ENCODE results near the gene LLGL2. TPM values are rescaled to one million over a fixed set of nuclear protein-coding genes. Genes with fewer than 3 reads are reported as not detected.

The LLGL2 gene
- total RNA-seq, 2 donors from 2014 or later, result 6.4 to 20.0 TPM

DNA sequence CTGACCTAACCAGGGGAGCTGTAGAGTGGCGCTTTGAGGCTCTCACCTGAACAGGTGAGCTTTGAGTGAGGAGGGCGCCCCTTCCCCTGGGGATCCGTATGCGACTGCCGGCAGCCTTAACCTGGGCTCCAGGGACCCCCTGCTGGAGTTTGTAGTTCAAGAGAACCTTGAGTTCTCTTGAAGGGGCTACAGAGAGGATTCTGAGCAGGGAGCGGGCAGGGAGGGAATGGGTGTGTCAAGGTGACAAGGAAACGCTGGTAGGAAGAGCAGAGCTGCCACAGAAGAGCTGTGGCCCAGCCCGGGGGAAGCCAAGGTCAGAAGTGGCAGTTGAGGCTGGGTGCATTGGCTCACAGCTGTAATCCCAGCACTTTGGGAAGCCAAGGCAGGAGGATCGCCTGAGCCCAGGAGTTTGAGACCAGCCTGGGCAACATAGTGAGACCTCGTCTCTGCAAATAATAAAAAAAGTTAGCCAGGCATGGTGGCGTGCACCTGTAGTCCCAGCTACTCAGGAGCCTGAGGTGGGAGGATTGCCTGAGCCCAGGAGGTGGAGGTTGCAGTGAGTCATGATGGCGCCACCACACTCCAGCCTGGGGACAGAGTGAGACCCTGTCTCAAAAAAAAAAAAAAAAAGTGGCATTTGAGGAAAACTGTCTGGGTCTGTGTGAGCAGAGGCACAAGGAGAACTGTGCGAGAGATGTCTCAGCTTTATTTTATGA, 1.2 kb downstream of the LLGL2 start:
- Histone ChIP-seq H3K36me3 (no peaks in the 10 kb centered on the region), H3K27ac (no peak overlapping the region), H3K4me3 (peak overlapping the region; percentile 81), H3K27me3 (replicated peaks; ENCODE audit: insufficient read depth) (no peaks in the 10 kb centered on the region), H3K9me3 (no peaks in the 10 kb centered on the region), H3K4me1 (ENCODE audit: control insufficient read depth in 1 of 2, low read depth in 2 of 2) (peaks cover 8 to 22% of the 10 kb centered on the region in 2 donors)
- ATAC-seq (ENCODE audit: insufficient number of reproducible peaks, low FRiP score, low read depth) (no peak), DNase-seq (ENCODE audit: low spot score) (no peak)
- TF ChIP-seq, protein P1, sequence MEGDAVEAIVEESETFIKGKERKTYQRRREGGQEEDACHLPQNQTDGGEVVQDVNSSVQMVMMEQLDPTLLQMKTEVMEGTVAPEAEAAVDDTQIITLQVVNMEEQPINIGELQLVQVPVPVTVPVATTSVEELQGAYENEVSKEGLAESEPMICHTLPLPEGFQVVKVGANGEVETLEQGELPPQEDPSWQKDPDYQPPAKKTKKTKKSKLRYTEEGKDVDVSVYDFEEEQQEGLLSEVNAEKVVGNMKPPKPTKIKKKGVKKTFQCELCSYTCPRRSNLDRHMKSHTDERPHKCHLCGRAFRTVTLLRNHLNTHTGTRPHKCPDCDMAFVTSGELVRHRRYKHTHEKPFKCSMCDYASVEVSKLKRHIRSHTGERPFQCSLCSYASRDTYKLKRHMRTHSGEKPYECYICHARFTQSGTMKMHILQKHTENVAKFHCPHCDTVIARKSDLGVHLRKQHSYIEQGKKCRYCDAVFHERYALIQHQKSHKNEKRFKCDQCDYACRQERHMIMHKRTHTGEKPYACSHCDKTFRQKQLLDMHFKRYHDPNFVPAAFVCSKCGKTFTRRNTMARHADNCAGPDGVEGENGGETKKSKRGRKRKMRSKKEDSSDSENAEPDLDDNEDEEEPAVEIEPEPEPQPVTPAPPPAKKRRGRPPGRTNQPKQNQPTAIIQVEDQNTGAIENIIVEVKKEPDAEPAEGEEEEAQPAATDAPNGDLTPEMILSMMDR (IDR thresholded peaks at IDR 0.05), result no peak

DNA sequence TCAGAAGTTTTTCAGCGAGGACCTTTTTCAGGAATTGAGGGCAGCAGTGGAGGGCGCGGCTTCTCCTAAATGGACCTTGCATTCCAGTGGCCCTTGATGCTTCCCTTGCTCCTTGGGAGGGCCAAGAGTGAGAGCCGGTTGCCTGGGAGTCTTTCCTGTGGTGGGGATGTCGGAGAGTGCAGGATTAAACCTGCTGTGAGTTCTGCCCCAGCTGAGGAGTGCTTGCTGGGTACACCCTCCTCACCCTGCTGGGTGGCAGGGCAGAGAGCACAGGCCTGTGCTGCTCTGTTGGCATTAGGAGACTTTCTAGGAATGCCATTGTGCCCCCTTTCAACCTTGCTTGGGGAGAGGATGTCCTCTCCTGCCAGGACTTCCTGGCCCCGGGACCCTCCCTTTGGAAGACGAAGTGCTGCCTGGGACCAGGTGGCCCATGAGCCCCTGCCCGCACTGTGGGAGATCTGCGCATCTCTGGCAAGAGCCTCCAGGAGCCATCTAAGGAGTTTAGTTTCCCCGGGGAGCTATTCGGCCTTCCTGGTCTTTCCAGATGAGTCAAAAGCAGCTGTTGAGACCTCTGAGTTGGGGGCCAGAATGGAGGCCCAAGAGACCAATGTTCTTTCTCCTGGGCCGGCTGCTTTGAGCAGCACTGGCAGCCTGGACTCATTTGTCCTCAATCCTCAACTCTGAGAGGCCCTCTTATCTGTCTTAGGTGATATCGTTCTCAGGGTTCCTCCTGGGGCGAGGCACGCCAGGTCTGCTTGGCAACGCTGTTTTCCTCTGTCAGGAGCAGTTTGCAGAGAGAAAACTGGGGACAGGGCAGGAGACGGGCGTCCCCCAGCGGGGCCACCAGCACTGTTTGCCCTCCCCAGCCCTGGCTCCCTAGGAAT, 5.6 kb downstream of the LLGL2 start:
- peaks cover 4 to 10% of the 10 kb centered on the region in 2 donors for H3K4me1 ChIP-seq (ENCODE audit: control insufficient read depth in 1 of 2, low read depth in 2 of 2)
- TF ChIP-seq, protein P1 (IDR thresholded peaks at IDR 0.05), result no peak
- no peak overlapping the region for H3K4me3 ChIP-seq
- ATAC-seq (ENCODE audit: insufficient number of reproducible peaks, low FRiP score, low read depth), result no peak
- no peak overlapping the region for H3K27ac ChIP-seq
- H3K27me3 ChIP-seq (replicated peaks; ENCODE audit: insufficient read depth), result no peaks in the 10 kb centered on the region
- no peak for DNase-seq (ENCODE audit: low spot score)
- no peaks in the 10 kb centered on the region for H3K9me3 ChIP-seq
- no peaks in the 10 kb centered on the region for H3K36me3 ChIP-seq

DNA sequence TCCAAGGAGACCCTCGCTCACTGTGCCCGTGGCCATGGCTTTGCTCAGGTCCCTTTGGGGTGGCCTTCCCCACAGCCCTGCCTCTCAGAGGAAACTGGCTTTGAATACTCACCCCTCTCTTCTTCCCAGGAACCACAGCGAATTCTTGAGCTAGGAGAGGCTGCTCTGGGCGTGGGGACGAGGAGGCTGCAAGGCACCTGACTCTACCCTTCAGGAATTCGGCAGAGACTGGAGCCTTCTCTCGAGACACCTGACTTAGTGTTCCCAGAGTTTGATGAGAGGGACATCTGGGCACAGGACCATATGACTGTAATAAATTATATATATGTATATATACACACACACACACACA, 6.2 kb downstream of the LLGL2 start:
- no peak for ATAC-seq (ENCODE audit: insufficient number of reproducible peaks, low FRiP score, low read depth)
- TF ChIP-seq, protein P1 (IDR thresholded peaks at IDR 0.05), result no peak
- no peaks in the 10 kb centered on the region for H3K36me3 ChIP-seq

DNA sequence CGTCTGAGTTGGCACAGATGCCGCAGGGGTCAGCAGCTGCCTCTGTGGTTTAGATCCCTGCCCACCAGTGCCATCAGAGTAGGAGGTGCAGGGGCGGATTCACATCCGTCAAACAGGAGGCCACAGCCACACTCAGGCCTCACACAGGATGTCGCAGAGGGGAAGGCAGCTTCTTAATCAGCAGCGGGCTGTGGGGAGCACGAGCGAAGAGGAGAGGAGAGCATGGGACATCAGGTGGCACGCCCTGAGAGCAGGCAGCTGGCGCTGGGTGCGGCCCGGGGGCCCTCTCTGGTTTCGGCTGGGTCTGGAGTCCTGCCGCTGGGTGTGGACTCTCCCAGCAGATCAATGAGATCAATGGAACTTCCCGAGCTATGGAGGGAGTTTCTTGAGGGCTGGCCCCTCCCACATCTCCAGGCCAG, 9.6 kb downstream of the LLGL2 start:
- TF ChIP-seq, protein P1 (IDR thresholded peaks at IDR 0.05), result no peak
- no peak for DNase-seq (ENCODE audit: low spot score)
- H3K27ac ChIP-seq, result no peak overlapping the region
- no peaks in the 10 kb centered on the region for H3K27me3 ChIP-seq (replicated peaks; ENCODE audit: insufficient read depth)
- H3K4me3 ChIP-seq, result no peak overlapping the region
- no peak for ATAC-seq (ENCODE audit: insufficient number of reproducible peaks, low FRiP score, low read depth)
- no peaks in the 10 kb centered on the region for H3K9me3 ChIP-seq
- no peaks in the 10 kb centered on the region for H3K4me1 ChIP-seq (ENCODE audit: control insufficient read depth in 1 of 2, low read depth in 2 of 2)
- no peaks in the 10 kb centered on the region for H3K36me3 ChIP-seq

More for the DNA sequence above, 6.2 kb downstream of the LLGL2 start:
- H3K4me3 ChIP-seq, result no peak overlapping the region
- no peaks in the 10 kb centered on the region for H3K9me3 ChIP-seq
- H3K4me1 ChIP-seq (ENCODE audit: control insufficient read depth in 1 of 2, low read depth in 2 of 2), result peaks cover 0 to 4% of the 10 kb centered on the region in 2 donors
- H3K27me3 ChIP-seq (replicated peaks; ENCODE audit: insufficient read depth), result no peaks in the 10 kb centered on the region
- no peak for DNase-seq (ENCODE audit: low spot score)
- H3K27ac ChIP-seq, result no peak overlapping the region

DNA sequence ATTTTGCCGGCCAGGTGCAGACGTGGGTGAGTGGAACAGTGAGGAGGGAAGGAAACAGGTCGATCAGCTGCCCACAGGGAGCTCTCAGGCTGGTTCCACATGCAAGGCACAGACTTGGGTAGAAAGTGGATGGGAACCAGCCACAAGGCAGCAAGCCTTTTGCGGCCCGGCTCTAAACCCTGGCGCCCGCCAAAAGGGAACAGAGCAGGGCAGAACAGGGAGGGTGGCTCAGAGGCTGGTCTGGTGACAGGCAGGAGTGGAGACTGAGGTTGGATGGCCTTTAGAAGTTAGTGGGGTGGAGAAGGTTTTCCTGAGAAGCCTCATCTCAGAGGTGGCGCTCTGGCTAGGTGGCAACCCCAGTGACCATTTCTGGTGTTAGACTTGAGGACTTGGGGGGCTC, 10.4 kb downstream of the LLGL2 start:
- ATAC-seq (ENCODE audit: insufficient number of reproducible peaks, low FRiP score, low read depth) (no peak), DNase-seq (ENCODE audit: low spot score) (no peak)
- Histone ChIP-seq H3K27ac (no peak overlapping the region), H3K27me3 (replicated peaks; ENCODE audit: insufficient read depth) (no peaks in the 10 kb centered on the region), H3K36me3 (no peaks in the 10 kb centered on the region), H3K4me1 (ENCODE audit: control insufficient read depth in 1 of 2, low read depth in 2 of 2) (no peaks in the 10 kb centered on the region), H3K4me3 (no peak overlapping the region), H3K9me3 (no peaks in the 10 kb centered on the region)
- TF ChIP-seq, protein P1 (IDR thresholded peaks at IDR 0.05), result no peak

Data from thoracic aorta (tissue), 2 donors.